Adipocyte (in vitro differentiated cells): ENCODE results near the gene CRYBB1.

Experiments used
- DNase-seq: peaks from one replicate; pipeline ENCODE4 v3.0.0-alpha.2; 2015; ENCODE audit warnings: low read depth
- H3K27me3 ChIP-seq: replicated peaks from 2 replicates; pipeline ENCODE4 v1.7.0; 2013; ENCODE audit warnings: mild to moderate bottlenecking, low read length, moderate library complexity; ENCODE audit not compliant: control insufficient read depth, insufficient read depth
- H3K36me3 ChIP-seq: 2 replicates; pipeline ENCODE4 v1.7.0; 2013; ENCODE audit warnings: low read length, mild to moderate bottlenecking, moderate library complexity; ENCODE audit not compliant: control insufficient read depth, insufficient read depth, severe bottlenecking
- H3K4me1 ChIP-seq: 2 replicates; pipeline ENCODE4 v1.7.0; 2013; ENCODE audit warnings: mild to moderate bottlenecking, low read length, moderate library complexity; ENCODE audit not compliant: control insufficient read depth, insufficient read depth
- H3K4me3 ChIP-seq: 2 replicates; pipeline ENCODE4 v1.7.0; 2013; ENCODE audit warnings: mild to moderate bottlenecking, low read length, moderate library complexity
- H3K9ac ChIP-seq: 2 replicates; pipeline ENCODE4 v1.7.0; 2013; ENCODE audit warnings: mild to moderate bottlenecking, low read length, moderate library complexity
- H3K9me3 ChIP-seq: 2 replicates; pipeline ENCODE4 v1.7.0; 2013; ENCODE audit warnings: mild to moderate bottlenecking, low read length, moderate library complexity; ENCODE audit not compliant: control insufficient read depth

Gene CRYBB1

GRCh38 chr22:26561756-26562417 is 55.9 kb downstream of the CRYBB1 start:
- H3K9me3 ChIP-seq = no peaks in the 10 kb centered on the region
- H3K36me3 ChIP-seq = no peaks in the 10 kb centered on the region
- H3K27me3 ChIP-seq = no peaks in the 10 kb centered on the region
- H3K9ac ChIP-seq = no peak overlapping the region
- no peak for DNase-seq
- H3K4me3 ChIP-seq = no peak overlapping the region
- peaks cover 11% of the 10 kb centered on the region for H3K4me1 ChIP-seq

GRCh38 chr22:26559961-26560575 is 57.8 kb downstream of the CRYBB1 start:
- no peak overlapping the region for H3K4me3 ChIP-seq
- H3K9ac ChIP-seq = no peak overlapping the region
- DNase-seq = no peak
- no peaks in the 10 kb centered on the region for H3K36me3 ChIP-seq
- H3K4me1 ChIP-seq = peaks cover 11% of the 10 kb centered on the region
- no peaks in the 10 kb centered on the region for H3K9me3 ChIP-seq
- H3K27me3 ChIP-seq = no peaks in the 10 kb centered on the region

DNA sequence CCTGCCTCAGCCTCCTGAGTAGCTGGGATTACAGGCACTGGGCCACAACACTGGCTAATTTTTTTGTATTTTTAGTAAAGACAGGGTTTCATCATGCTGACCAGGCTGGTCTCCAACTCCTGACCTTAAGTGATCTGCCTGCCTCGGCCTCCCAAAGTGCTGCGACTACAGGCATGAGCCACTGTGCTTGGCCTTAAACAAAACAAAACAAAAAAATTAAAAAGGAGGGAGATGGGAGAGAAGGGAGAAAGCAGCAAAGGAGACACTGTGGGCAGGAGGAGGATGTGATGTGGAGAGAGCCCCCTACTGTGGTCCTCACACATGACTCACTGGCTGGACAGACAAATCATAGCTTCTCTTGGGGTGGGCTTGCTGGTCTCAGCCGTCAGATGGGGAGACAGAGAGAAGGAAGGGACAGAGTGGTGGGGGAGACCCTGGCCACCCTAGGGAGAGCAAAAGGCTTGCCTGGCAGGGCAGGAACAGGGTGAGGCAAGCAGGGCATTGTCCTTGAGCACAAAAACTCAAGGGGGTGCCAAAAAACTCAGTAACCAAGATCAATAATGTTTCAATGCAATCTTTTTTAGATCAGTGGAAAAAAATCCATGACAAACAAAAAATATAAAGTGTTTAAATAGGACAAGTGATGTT is 59.5 kb downstream of the CRYBB1 start:
- peaks cover 12% of the 10 kb centered on the region for H3K4me1 ChIP-seq
- no peaks in the 10 kb centered on the region for H3K27me3 ChIP-seq
- peak overlapping the region; percentile 69 for H3K9ac ChIP-seq
- DNase-seq = peak; percentile 18
- H3K4me3 ChIP-seq = peak overlapping the region; percentile 66
- H3K36me3 ChIP-seq = no peaks in the 10 kb centered on the region
- H3K9me3 ChIP-seq = no peaks in the 10 kb centered on the region

DNA sequence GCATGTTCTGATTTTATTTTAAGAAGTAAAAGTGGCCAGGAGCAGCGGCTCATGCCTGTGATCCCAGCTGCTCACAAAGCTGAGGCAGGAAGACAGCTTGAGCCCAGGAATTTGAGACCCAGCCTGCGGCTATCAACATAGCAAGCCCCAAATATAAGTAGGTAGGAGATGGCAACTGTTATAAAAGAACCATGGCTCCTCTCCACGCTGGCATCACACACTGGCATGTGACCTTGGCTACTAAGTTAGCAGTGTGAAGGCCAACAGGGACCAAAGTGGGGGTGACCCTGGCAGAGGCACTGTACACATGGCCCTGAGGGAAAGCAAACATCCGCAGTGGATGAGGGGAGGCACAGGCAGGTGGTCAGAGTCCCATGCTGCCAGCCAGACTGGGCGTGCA is 60.9 kb downstream of the CRYBB1 start:
- Histone ChIP-seq H3K9ac (no peak overlapping the region), H3K36me3 (no peaks in the 10 kb centered on the region), H3K9me3 (no peaks in the 10 kb centered on the region), H3K4me1 (peaks cover 23% of the 10 kb centered on the region), H3K27me3 (no peaks in the 10 kb centered on the region), H3K4me3 (no peak overlapping the region)
- no peak for DNase-seq

DNA sequence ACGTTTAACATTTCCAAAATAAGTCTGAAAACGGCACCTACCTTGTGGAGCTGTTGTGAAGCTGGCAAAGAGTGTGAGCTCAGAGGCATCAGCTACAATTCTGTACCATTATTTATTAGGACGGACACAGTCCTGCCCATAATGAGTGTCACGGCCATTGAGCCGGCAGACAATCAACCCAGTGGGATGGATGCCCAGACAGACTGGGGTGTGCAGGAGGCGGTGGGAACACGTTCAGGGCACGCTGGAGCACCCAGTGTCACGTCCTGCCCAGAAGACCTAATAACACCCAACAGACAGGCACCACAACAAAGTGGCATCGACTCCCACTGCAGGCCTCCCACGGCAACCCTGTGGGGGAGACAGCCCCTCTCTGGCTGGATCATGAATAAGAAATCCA is 62.3 kb downstream of the CRYBB1 start:
- Histone ChIP-seq H3K4me3 (no peak overlapping the region), H3K4me1 (peaks cover 33% of the 10 kb centered on the region), H3K36me3 (no peaks in the 10 kb centered on the region), H3K27me3 (no peaks in the 10 kb centered on the region), H3K9ac (no peak overlapping the region), H3K9me3 (no peaks in the 10 kb centered on the region)
- DNase-seq = no peak

DNA sequence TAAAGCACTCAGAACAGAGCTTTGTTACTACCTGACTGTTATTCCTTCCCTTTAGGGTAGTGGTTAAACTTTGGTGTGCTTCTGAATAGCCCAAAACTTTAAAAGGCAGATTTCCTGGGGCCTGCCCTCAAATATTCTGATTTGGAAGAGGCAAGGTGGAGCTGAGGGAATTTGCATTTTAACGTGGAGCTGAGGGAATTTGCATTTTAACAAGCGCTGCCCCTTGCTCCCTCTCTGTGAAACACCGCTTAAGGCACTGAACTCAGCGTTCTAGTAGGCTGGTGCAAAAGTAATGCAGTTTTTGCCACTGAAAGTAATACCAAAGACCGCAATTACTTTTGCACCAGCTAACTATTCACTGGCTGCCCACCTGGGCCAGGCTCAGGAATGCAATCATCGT is 62.9 kb downstream of the CRYBB1 start:
- H3K4me3 ChIP-seq = no peak overlapping the region

GRCh38 chr22:26553056-26553752 is 64.6 kb downstream of the CRYBB1 start:
- Histone ChIP-seq H3K4me1 (peaks cover 32% of the 10 kb centered on the region), H3K9ac (peak overlapping the region; percentile 51), H3K27me3 (no peaks in the 10 kb centered on the region), H3K4me3 (no peak overlapping the region), H3K9me3 (no peaks in the 10 kb centered on the region), H3K36me3 (no peaks in the 10 kb centered on the region)
- peak; percentile 63 for DNase-seq

More for the DNA sequence above, 62.9 kb downstream of the CRYBB1 start:
- Histone ChIP-seq H3K4me1 (peaks cover 38% of the 10 kb centered on the region), H3K27me3 (no peaks in the 10 kb centered on the region), H3K36me3 (no peaks in the 10 kb centered on the region), H3K9ac (no peak overlapping the region), H3K9me3 (no peaks in the 10 kb centered on the region)
- DNase-seq = no peak

DNA sequence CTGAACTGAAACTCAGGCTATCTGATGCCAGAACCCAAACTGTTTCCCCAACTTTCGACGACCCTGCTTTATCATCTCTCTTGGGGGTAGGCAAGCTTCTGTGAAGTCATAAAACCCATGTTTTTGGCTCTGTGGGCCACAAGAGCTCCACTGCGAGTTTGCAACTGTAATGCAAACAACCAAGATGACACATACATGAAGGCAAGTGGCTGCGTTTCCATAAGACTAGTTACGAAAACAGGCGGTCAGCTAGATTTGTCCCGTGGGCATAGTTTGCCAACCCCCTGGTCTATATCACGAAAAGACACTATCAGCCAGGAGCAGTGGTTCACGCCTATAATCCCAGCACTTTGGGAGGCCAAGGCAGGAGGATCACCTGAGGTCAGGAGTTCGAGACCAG is 65.4 kb downstream of the CRYBB1 start:
- no peak overlapping the region for H3K4me3 ChIP-seq
- H3K9me3 ChIP-seq = no peaks in the 10 kb centered on the region
- H3K9ac ChIP-seq = no peak overlapping the region
- peaks cover 28% of the 10 kb centered on the region for H3K4me1 ChIP-seq
- H3K36me3 ChIP-seq = no peaks in the 10 kb centered on the region
- no peaks in the 10 kb centered on the region for H3K27me3 ChIP-seq
- DNase-seq = no peak

DNA sequence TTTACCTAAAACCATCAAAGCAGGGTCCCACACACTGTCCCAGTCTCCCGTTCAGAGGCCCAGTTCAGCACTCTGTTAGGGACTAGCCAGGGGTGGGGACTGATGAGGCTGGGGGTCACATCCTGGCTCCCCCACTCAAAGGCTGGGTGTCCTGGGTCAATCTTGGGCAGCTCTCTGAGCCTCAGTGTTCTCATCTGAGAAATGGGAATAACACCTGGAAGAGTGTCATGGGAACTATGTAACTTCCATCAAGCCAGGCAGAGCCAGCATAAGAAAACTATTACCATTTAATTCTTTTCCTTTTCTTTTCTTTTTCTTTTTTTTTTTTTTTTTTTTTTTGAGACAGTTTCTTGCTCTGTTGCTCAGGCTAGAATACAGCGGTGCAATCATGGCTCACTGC is 66.3 kb downstream of the CRYBB1 start:
- Histone ChIP-seq H3K4me1 (peaks cover 34% of the 10 kb centered on the region), H3K27me3 (no peaks in the 10 kb centered on the region), H3K9me3 (no peaks in the 10 kb centered on the region), H3K4me3 (no peak overlapping the region), H3K9ac (peak overlapping the region; percentile 46), H3K36me3 (no peaks in the 10 kb centered on the region)
- DNase-seq = no peak

DNA sequence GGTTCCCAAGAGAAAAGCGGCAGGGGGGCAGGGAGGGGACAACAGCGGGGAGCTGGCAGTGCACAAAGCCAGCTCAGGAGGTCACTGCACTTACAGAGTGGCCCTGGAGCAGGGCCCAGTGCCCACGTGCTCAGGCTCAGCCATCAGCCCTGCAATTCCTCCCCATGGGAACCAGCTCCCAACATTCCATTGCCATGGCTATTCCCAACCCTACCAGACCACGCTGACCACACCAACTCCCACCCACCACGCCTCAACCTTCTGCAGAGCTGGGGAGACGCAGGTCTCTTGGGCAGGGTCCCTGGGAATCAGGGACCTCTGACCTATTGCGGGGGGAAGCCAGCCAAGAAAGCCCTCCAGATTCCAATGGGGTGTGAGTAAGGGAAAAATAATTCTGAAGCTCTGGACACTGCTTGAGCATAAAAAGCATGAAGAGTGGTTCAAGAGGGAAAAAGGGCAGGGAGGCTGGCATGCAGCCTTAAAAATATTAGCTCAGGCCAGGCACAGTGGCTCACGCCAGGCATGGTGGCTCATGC is 67.3 kb downstream of the CRYBB1 start:
- DNase-seq = peak; percentile 47
- no peak overlapping the region for H3K4me3 ChIP-seq
- peaks cover 37% of the 10 kb centered on the region for H3K4me1 ChIP-seq

DNA sequence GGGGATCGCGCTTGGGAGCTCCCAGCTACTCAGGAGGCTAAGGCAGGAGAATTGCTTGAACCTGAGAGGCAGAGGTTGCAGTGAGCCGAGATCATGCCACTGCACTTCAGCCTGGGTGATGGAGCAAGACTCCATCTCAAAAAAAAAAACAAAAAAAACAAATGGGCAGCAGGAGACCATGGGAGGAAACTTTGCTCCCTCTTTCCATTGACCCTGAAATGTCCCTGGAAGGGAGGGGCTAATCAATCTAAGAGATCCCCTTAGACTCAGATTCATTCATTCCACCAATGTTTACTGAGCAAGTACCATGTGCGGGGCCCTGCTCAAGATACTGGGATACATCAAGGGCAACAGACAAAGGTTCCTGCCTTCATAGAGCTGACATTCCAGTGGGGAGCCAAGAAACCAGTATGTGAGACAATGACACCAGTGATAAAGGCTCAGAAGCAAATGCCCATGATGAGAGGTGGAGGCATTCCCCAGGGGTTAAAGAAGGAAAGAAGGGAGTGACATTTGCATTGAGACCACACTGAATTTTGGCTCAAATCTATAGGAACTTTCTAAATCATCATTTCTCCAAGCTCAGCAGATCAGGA is 67.8 kb downstream of the CRYBB1 start:
- H3K9me3 ChIP-seq = no peaks in the 10 kb centered on the region
- no peaks in the 10 kb centered on the region for H3K36me3 ChIP-seq
- H3K9ac ChIP-seq = no peak overlapping the region
- DNase-seq = no peak
- H3K4me3 ChIP-seq = no peak overlapping the region
- peaks cover 37% of the 10 kb centered on the region for H3K4me1 ChIP-seq
- no peaks in the 10 kb centered on the region for H3K27me3 ChIP-seq

More for the DNA sequence above, 67.3 kb downstream of the CRYBB1 start:
- no peaks in the 10 kb centered on the region for H3K27me3 ChIP-seq
- H3K36me3 ChIP-seq = no peaks in the 10 kb centered on the region
- no peaks in the 10 kb centered on the region for H3K9me3 ChIP-seq
- H3K9ac ChIP-seq = peak overlapping the region; percentile 46
